Neuron (in vitro differentiated cells): ENCODE measurements around the gene TMEM131.
"Not testable (repeated sequence)": the region's sequence is repeated elsewhere in the genome, so short reads cannot be mapped to it uniquely, and the experiment has no call there.

Experiments
- H2AFZ ChIP-seq: one replicate; pipeline ENCODE4 v1.6.1; 2013; ENCODE audit warnings: low read depth, mild to moderate bottlenecking, inconsistent platforms, low read length, moderate library complexity
- H3K27me3 ChIP-seq: one replicate; pipeline ENCODE4 v1.6.1; 2013; ENCODE audit warnings: low read length; ENCODE audit not compliant: insufficient read depth
- H3K36me3 ChIP-seq: one replicate; pipeline ENCODE4 v1.6.1; 2013; ENCODE audit warnings: low read length; ENCODE audit not compliant: insufficient read depth
- H3K4me1 ChIP-seq: one replicate; pipeline ENCODE4 v1.6.1; 2013; ENCODE audit warnings: low read length; ENCODE audit not compliant: insufficient read depth
- H3K4me3 ChIP-seq: 2 replicates; pipeline ENCODE4 v1.5.1; 2013; ENCODE audit warnings: mild to moderate bottlenecking, low read length, moderate library complexity
- H3K9me3 ChIP-seq: one replicate; pipeline ENCODE4 v1.6.1; 2013; ENCODE audit warnings: low read length

The TMEM131 gene

DNA sequence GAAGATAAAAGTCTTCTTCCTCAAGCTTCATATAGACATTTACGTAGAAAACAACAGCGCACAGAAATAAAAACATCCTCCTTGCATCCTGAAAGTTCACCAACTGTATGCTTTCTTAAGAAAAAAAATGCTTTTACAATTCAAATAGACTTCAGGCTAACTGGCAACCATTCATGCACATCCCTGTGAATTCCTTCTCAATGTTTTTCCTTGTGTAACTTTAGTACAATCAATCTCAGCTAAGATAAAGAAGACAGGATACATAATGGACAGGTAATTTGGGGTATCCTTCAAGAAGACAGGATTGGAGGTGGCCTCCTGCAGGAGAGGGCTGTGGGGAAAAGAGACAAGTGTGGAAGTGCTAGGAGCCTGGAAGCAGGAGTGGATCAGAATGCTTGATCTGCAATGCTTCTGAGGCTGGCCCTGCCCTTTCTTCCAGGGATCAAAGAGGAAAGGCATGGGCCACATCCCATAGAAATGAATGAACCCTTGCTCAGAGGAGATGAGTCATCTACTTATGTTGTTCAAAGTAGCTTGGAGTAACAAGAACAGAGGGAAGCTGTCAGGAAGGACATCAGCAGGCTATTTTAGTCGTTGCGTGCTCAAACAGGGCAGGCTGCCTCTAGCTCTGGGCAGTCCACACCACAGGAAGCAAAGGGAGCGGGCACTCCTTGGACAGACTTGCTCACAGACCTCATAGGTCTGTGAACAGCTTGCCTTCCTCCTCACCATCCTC, 126.6 kb downstream of the TMEM131 start:
- Histone ChIP-seq H3K4me3 (no peak overlapping the region), H3K9me3 (peaks cover 18% of the 10 kb centered on the region), H3K27me3 (no peaks in the 10 kb centered on the region)

DNA sequence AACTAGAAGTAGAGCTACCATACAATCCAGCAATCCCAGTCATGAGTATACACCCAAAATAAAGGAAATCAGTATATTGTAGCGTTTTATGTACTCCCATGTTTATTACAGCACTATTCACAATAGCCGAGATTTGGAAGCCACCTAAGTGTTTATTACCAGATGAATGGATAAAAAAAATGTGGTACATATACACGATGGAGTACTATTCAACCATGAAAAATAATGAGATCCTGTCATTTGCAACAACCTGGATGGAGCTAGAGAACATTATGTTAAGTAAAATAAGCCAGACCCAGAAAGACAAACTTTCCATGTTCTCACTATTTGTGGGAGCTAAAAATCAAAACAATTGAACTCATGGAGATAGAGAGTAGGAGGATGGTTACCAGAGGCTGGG, 131.9 kb downstream of the TMEM131 start:
- no peaks in the 10 kb centered on the region for H3K27me3 ChIP-seq
- peaks cover 3% of the 10 kb centered on the region for H3K4me1 ChIP-seq
- H3K4me3 ChIP-seq = no peak overlapping the region
- H3K9me3 ChIP-seq = peaks cover 14% of the 10 kb centered on the region
- H2AFZ ChIP-seq = no peak overlapping the region
- peaks cover 9% of the 10 kb centered on the region for H3K36me3 ChIP-seq

More for the DNA sequence above, 126.6 kb downstream of the TMEM131 start:
- H2AFZ ChIP-seq = no peak overlapping the region
- H3K36me3 ChIP-seq = no peaks in the 10 kb centered on the region
- H3K4me1 ChIP-seq = peaks cover 22% of the 10 kb centered on the region

DNA sequence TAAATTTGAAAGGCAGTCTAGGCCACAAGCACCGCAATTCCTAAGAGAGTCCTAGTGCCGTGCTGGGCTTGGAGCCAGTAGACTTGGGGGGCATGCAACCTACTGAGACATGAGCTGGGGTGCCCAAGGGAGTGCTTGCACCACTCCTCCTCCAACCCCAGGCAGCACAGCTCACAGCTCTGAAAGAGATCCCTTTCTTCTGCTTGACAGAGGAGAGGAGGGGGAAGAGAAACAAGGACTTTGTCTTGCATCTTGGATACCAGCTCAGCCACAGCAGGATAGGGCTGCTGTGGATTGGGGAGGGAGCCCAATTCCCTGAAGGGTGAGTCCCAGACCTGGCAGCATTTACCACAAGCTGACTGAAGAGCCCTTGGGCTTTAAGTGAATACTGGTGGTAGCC, 134.6 kb downstream of the TMEM131 start:
- no peak overlapping the region for H3K4me3 ChIP-seq
- H2AFZ ChIP-seq = no peak overlapping the region
- no peaks in the 10 kb centered on the region for H3K27me3 ChIP-seq
- no peaks in the 10 kb centered on the region for H3K4me1 ChIP-seq
- H3K36me3 ChIP-seq = peaks cover 9% of the 10 kb centered on the region
- peaks cover 14% of the 10 kb centered on the region for H3K9me3 ChIP-seq

DNA sequence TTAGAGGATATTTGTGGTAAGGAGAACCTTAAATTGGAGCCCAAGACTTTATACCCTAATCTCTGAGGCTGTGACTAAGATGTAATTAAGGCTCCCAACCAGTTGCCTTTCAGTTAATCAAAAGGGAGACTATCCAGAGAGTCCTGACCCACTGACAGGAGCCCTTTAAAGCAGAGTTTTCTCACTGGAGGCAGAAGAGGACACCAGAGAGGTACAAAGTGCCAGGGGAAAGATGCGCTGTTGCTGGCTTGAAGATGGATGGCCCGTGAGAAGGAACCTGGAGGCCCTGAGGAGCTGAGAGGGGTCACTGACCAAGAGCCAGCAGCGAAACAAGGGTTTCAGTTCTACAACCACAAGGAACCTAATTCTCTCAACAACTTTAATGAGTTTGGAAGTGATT, 137.3 kb downstream of the TMEM131 start:
- no peak overlapping the region for H3K4me3 ChIP-seq

DNA sequence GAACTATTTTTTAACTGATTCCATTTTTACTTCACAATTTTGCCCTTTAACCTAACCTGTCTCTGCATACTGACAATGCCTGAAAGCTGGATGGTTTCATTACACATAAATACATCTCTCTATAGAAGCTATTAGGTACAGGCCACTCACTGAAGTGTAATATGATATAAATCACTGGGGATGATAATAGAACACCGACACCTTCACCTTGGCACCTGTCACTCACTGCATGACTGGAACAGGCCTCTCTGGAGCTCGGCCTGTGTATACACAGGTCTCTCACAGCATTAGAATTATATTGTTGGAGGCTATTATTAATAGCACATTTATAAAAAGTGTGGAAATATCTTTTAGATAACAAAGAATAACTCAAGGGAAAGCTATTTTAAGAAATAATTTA, 138.2 kb downstream of the TMEM131 start:
- H3K4me1 ChIP-seq = no peaks in the 10 kb centered on the region
- H3K4me3 ChIP-seq = no peak overlapping the region
- peaks cover 12% of the 10 kb centered on the region for H3K9me3 ChIP-seq
- no peaks in the 10 kb centered on the region for H3K27me3 ChIP-seq
- H3K36me3 ChIP-seq = peaks cover 9% of the 10 kb centered on the region
- no peak overlapping the region for H2AFZ ChIP-seq

More for the DNA sequence above, 137.3 kb downstream of the TMEM131 start:
- H3K4me1 ChIP-seq = no peaks in the 10 kb centered on the region
- H3K9me3 ChIP-seq = peaks cover 12% of the 10 kb centered on the region
- H3K36me3 ChIP-seq = peaks cover 9% of the 10 kb centered on the region
- H2AFZ ChIP-seq = no peak overlapping the region
- H3K27me3 ChIP-seq = no peaks in the 10 kb centered on the region

DNA sequence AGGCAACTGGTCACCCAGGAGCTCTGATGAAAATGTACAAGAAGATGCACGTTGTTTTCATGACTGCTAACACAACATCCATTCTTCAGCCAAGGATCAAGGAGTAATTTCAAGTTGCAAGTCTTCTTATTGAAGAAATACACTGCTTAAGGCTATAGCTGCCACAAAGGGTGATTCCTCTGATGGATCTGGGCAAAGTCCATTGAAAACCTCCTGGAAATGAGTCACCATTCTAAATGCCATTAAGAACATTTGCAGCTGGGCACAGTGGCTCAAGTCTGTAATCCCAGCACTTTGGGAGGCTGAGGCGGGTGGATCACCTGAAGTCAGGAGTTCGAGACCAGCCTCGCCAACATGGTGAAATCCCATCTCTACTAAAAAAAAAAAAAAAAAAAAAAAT, 142.7 kb downstream of the TMEM131 start:
- not testable (repeated sequence) for H3K4me3 ChIP-seq, H3K9me3 ChIP-seq

GRCh38 chr2:97851172-97851571, 144.6 kb downstream of the TMEM131 start:
- Histone ChIP-seq H2AFZ (no peak overlapping the region), H3K36me3 (no peaks in the 10 kb centered on the region), H3K4me1 (no peaks in the 10 kb centered on the region), H3K9me3 (no peaks in the 10 kb centered on the region), H3K27me3 (no peaks in the 10 kb centered on the region), H3K4me3 (no peak overlapping the region)

More for the DNA sequence above, 142.7 kb downstream of the TMEM131 start:
- H2AFZ ChIP-seq, H3K27me3 ChIP-seq, H3K4me1 ChIP-seq, H3K36me3 ChIP-seq: not testable (repeated sequence)

DNA sequence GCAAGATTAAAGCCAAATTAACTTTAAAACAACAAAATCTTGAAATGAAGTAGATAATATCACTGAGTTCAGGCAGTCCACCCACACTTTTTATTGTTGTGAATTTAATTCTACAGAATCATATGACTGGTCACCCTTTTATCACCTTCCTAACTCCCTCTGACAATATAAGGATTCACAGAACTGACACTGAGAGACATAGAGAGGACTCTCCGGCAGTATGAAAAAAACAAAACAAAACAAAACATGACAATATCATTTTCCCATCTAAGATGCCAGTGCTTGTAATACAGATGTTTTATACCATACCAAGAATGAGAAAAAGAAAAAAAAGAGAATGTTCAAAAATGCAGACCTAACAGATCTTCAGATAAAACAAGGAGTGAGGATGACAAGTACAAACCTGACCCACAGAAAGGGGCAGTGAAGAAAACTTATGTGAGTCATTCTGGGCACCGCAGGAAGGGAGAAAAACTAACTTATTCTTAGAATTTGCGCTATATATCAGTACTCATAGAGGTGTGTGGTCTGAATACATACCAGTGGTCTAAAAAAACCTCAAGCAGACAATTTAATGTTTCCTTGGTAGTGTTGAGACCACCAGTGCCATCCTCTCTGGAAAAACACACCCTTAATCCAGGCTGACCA, 145.7 kb downstream of the TMEM131 start:
- Histone ChIP-seq H3K36me3 (no peaks in the 10 kb centered on the region), H3K4me1 (no peaks in the 10 kb centered on the region), H3K4me3 (no peak overlapping the region), H2AFZ (no peak overlapping the region), H3K27me3 (no peaks in the 10 kb centered on the region), H3K9me3 (no peaks in the 10 kb centered on the region)

- H3K9me3 ChIP-seq = no peaks in the 10 kb centered on the region
- H3K36me3 ChIP-seq = no peaks in the 10 kb centered on the region
- H3K27me3 ChIP-seq = no peaks in the 10 kb centered on the region
- no peak overlapping the region for H2AFZ ChIP-seq
- no peak overlapping the region for H3K4me3 ChIP-seq
- no peaks in the 10 kb centered on the region for H3K4me1 ChIP-seq
These were observed 147.4 kb downstream of the TMEM131 start for GRCh38 chr2:97848306-97848705.

GRCh38 chr2:97846716-97847115, 149.0 kb downstream of the TMEM131 start:
- H3K4me3 ChIP-seq, H3K36me3 ChIP-seq, H2AFZ ChIP-seq, H3K27me3 ChIP-seq, H3K9me3 ChIP-seq, H3K4me1 ChIP-seq: not testable (repeated sequence)

- no peak overlapping the region for H3K4me3 ChIP-seq
- no peaks in the 10 kb centered on the region for H3K9me3 ChIP-seq
- no peaks in the 10 kb centered on the region for H3K4me1 ChIP-seq
- H3K36me3 ChIP-seq = peaks cover 8% of the 10 kb centered on the region
- no peaks in the 10 kb centered on the region for H3K27me3 ChIP-seq
- H2AFZ ChIP-seq = no peak overlapping the region
These were observed 149.9 kb downstream of the TMEM131 start for GRCh38 chr2:97845818-97846217.

DNA sequence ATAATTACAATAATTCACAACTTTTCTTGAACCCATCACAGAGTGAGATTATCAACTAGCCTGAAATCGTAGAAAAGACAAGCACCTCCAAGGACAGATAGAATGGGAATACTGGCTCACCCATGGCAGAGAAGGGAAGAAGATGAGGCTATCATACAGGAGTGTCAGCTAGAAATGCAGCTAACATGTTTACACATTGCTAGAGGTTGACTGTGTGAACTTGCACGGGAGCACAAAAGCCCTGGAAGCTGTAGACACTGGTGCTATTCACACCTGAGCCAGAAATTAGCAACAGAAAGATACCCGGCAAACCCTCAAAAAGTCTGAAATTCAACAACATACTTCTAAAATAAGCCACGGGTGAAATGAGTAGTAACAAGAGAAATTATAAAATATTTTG, 150.6 kb downstream of the TMEM131 start:
- Histone ChIP-seq H3K27me3 (no peaks in the 10 kb centered on the region), H3K4me1 (no peaks in the 10 kb centered on the region), H3K9me3 (no peaks in the 10 kb centered on the region), H3K36me3 (peaks cover 15% of the 10 kb centered on the region), H2AFZ (no peak overlapping the region), H3K4me3 (no peak overlapping the region)

DNA sequence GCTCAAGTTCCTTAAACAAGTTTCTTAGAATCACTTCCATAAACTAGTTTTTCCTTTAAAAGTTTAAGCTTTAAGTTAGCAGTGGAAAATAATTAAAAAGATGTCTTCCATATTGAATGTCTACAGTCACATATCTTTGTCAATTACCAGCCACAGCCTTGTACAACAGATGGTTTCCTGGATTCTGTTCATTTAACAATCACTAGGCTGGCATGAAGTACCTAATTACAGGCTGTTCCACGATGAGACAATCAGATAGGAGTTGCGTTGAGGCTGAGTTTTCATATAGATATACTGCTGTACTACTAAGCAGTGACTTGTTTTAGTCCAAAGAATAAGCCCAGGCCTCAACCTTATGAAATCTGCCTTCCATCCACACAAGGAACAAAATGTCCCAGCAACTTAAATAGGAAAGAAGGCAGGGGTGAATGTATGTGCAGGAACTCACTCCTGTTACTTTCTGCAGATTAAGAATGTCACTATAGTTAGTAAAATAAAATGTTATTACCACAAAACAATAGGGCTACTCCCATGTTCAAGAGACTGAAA, 151.4 kb downstream of the TMEM131 start:
- Histone ChIP-seq H3K9me3 (no peaks in the 10 kb centered on the region), H2AFZ (no peak overlapping the region)

More for the DNA sequence above, 151.4 kb downstream of the TMEM131 start:
- Histone ChIP-seq H3K36me3 (peaks cover 15% of the 10 kb centered on the region), H3K27me3 (no peaks in the 10 kb centered on the region), H3K4me3 (no peak overlapping the region), H3K4me1 (no peaks in the 10 kb centered on the region)
